Peyer's patch (tissue), 4 donors: ENCODE results near the gene CCDC12.

Experiments used
- CTCF ChIP-seq, 6 experiments: fragments of 450-650 bp in 4 of 6; fragments of 200-600 bp in 2 of 6; sonication (generic) in 1 of 6; IDR thresholded peaks; one replicate each; pipeline ENCODE4 v1.5.1; 2017 to 2019; ENCODE audit warnings: antibody characterized with exemption in 6 of 6, mild to moderate bottlenecking in 3 of 6, moderate library complexity in 1 of 6
- POLR2A ChIP-seq, 2 donors: fragments of 450-650 bp; IDR thresholded peaks; one replicate each; pipeline ENCODE4 v1.5.1; 2017; ENCODE audit warnings: antibody characterized with exemption in 2 of 2, mild to moderate bottlenecking in 2 of 2, moderate library complexity in 2 of 2

- TF ChIP-seq POLR2A (IDR thresholded peaks at IDR 0.05) (no peak), CTCF (IDR thresholded peaks at IDR 0.05) (no peak)
Observed at GRCh38 chr3:46972396-46972795, 4.1 kb downstream of the CCDC12 start.
